H1 (cell line): Measurements from ENCODE around the gene JDP2. TPM values are rescaled to one million over a fixed set of nuclear protein-coding genes. Genes with fewer than 3 reads are reported as not detected.

Experiments used
- polyA plus RNA-seq, 7 experiments: library from polyadenylated mRNA; depleted of rRNA in 3 of 7; stranded (reverse) in 5 of 7; unstranded in 2 of 7; fragments of >200 nt in 5 of 7; fragments of 200-250 nt in 2 of 7; gene quantifications; 1 replicate in 5 of 7; 2 replicates in 1 of 7; 4 replicates in 1 of 7; pipeline versions ENCODE4 v1.2.1 to v1.2.3, GENCODE V29; 2011 to 2013; ENCODE audit warnings: missing spikeins in 2 of 7, mixed read lengths in 2 of 7
- total RNA-seq: library from RNA; stranded (reverse); fragmentation: NEBNext Ultra II Directional; extraction: Animal tissue kit (Norgen Biotek cat#: 25700); gene quantifications from 2 replicates; pipeline ENCODE4 v1.2.1, GENCODE V29; 2021

Gene JDP2
- total and polyA plus RNA-seq, 2 of the 8 experiments (the other 6 are each of a cell fraction or from before 2014, with no cell fraction given) = 8.9 to 27.2 TPM

Other genes with a start within 250 kb of the JDP2 start
- 51.5 and 51.8 TPM in 2 replicates for gene FOS, start 149.2 kb upstream of the JDP2 start, total RNA-seq
- 50.2 and 74.5 TPM in 2 replicates for gene FOS, start 149.2 kb upstream of the JDP2 start, polyA plus RNA-seq (2011; rRNA removed)
- not detected in 2 replicates for gene BATF, start 94.4 kb downstream of the JDP2 start, total RNA-seq
- 0.20 TPM in 1 of 2 replicates, not detected in the other for gene BATF, start 94.4 kb downstream of the JDP2 start, polyA plus RNA-seq (2011; rRNA removed)
- 7.1 and 12.9 TPM in 2 replicates for gene FLVCR2, start 150.6 kb downstream of the JDP2 start, total RNA-seq
- gene FLVCR2, start 150.6 kb downstream of the JDP2 start, polyA plus RNA-seq (2011; rRNA removed) = 6.3 and 8.2 TPM in 2 replicates
- 30.5 and 32.6 TPM in 2 replicates for gene ERG28, start 232.9 kb downstream of the JDP2 start, total RNA-seq
- 45.3 and 56.7 TPM in 2 replicates for gene ERG28, start 232.9 kb downstream of the JDP2 start, polyA plus RNA-seq (2011; rRNA removed)
- gene TTLL5, start 233.2 kb downstream of the JDP2 start, total RNA-seq = 44.6 and 45.9 TPM in 2 replicates
- gene TTLL5, start 233.2 kb downstream of the JDP2 start, polyA plus RNA-seq (2011; rRNA removed) = 14.8 and 16.1 TPM in 2 replicates